GM18873 (cell line): Measurements from ENCODE around the gene CSF3R.

ENCODE experiments used
- ATAC-seq: cut with Tn5 transposase; IDR thresholded peaks from one replicate; pipeline ENCODE4 v1.9.1; 2021; ENCODE audit warnings: mild to moderate bottlenecking, moderate library complexity, moderate number of reproducible peaks; ENCODE audit not compliant: unreplicated experiment, low FRiP score

The CSF3R gene

GRCh38 chr1:36482724-36483388, at the start of gene CSF3R:
Gene CSF3R (minus strand): TSS chr1:36482913. CDS start chr1:36479496, 3,417 bp downstream.
- ATAC-seq = no peak

- no peak for ATAC-seq
Observed at GRCh38 chr1:36531833-36532232, 49.1 kb upstream of the CSF3R start.

GRCh38 chr1:36530791-36531190, 48.1 kb upstream of the CSF3R start:
- no peak for ATAC-seq

- ATAC-seq = no peak
Observed at GRCh38 chr1:36530261-36530660, 47.5 kb upstream of the CSF3R start.

- no peak for ATAC-seq
Observed at GRCh38 chr1:36529769-36530260, 47.1 kb upstream of the CSF3R start.

GRCh38 chr1:36528361-36529349, 45.9 kb upstream of the CSF3R start:
- no peak for ATAC-seq

- ATAC-seq = no peak
Observed at GRCh38 chr1:36525166-36525565, 42.5 kb upstream of the CSF3R start.

GRCh38 chr1:36524359-36525062, 41.8 kb upstream of the CSF3R start:
- no peak for ATAC-seq

GRCh38 chr1:36523850-36524249, 41.1 kb upstream of the CSF3R start:
- no peak for ATAC-seq

GRCh38 chr1:36523230-36523495, 40.5 kb upstream of the CSF3R start:
- no peak for ATAC-seq

GRCh38 chr1:36522461-36523229, 39.9 kb upstream of the CSF3R start:
- no peak for ATAC-seq

- no peak for ATAC-seq
Observed at GRCh38 chr1:36522021-36522420, 39.3 kb upstream of the CSF3R start.

- ATAC-seq = no peak
Observed at GRCh38 chr1:36520771-36521420, 38.2 kb upstream of the CSF3R start.

GRCh38 chr1:36520056-36520455, 37.3 kb upstream of the CSF3R start:
- no peak for ATAC-seq

- no peak for ATAC-seq
Observed at GRCh38 chr1:36517011-36517771, 34.5 kb upstream of the CSF3R start.

GRCh38 chr1:36516372-36517010, 33.8 kb upstream of the CSF3R start:
- no peak for ATAC-seq

- no peak for ATAC-seq
Observed at GRCh38 chr1:36515315-36516138, 32.8 kb upstream of the CSF3R start.

- no peak for ATAC-seq
Observed at GRCh38 chr1:36514501-36514900, 31.8 kb upstream of the CSF3R start.
